Smooth muscle cell (in vitro differentiated cells): Measurements from ENCODE around the gene PFKFB2. TPM values are rescaled to one million over a fixed set of nuclear protein-coding genes. Genes with fewer than 3 reads are reported as not detected.

Experiments used
- DNase-seq: peaks from one replicate; lab custom pipeline; 2025; ENCODE audit not compliant: unreplicated experiment; lab: John Stamatoyannopoulos, UW
- H2AFZ ChIP-seq: fragments of 200-600 bp; sonication (generic); 2 replicates; pipeline ENCODE4 v1.6.0; 2016; ENCODE audit warnings: antibody characterized with exemption, low read depth, mild to moderate bottlenecking
- H3F3A ChIP-seq: fragments of 200-600 bp; sonication (generic); 2 replicates; pipeline ENCODE4 v1.6.0; 2017; ENCODE audit warnings: antibody characterized with exemption, low read depth
- H3K27ac ChIP-seq: fragments of 200-600 bp; sonication (generic); 2 replicates; pipeline ENCODE4 v1.5.1; 2016; ENCODE audit warnings: low read depth, mild to moderate bottlenecking
- H3K27me3 ChIP-seq: fragments of 200-600 bp; sonication (generic); 2 replicates; pipeline ENCODE4 v1.6.1; 2016; ENCODE audit warnings: low read depth, mild to moderate bottlenecking
- H3K36me3 ChIP-seq: fragments of 200-600 bp; sonication (generic); 2 replicates; pipeline ENCODE4 v1.5.1; 2016; ENCODE audit warnings: low read depth
- H3K4me1 ChIP-seq: fragments of 200-600 bp; sonication (generic); 2 replicates; pipeline ENCODE4 v1.5.1; 2016; ENCODE audit warnings: low read depth
- H3K4me2 ChIP-seq: fragments of 200-600 bp; sonication (generic); 2 replicates; pipeline ENCODE4 v1.6.0; 2016; ENCODE audit warnings: mild to moderate bottlenecking
- H3K4me3 ChIP-seq: fragments of 200-600 bp; sonication (generic); 2 replicates; pipeline ENCODE4 v1.5.1; 2016; ENCODE audit warnings: mild to moderate bottlenecking
- H3K79me2 ChIP-seq: fragments of 200-600 bp; sonication (generic); 2 replicates; pipeline ENCODE4 v1.6.0; 2016; ENCODE audit warnings: low read depth, mild to moderate bottlenecking
- H3K9ac ChIP-seq: fragments of 200-600 bp; sonication (generic); 2 replicates; pipeline ENCODE4 v1.6.0; 2016; ENCODE audit warnings: low read depth
- H3K9me3 ChIP-seq: fragments of 200-600 bp; sonication (generic); replicated peaks from 2 replicates; pipeline ENCODE4 v1.5.1; 2016; ENCODE audit warnings: low read depth
- H4K20me1 ChIP-seq: fragments of 200-600 bp; sonication (generic); 2 replicates; pipeline ENCODE4 v1.6.0; 2016; ENCODE audit warnings: low read depth
- CTCF ChIP-seq: fragments of 200-600 bp; sonication (generic); IDR thresholded peaks from 2 replicates; pipeline ENCODE4 v1.5.1; 2017; ENCODE audit warnings: borderline replicate concordance, mild to moderate bottlenecking, antibody characterized with exemption; ENCODE audit not compliant: insufficient read depth, poor library complexity, severe bottlenecking
- WGBS: methylation state at CpG from one replicate; pipeline ENCODE4 v1.1.7; 2016; ENCODE audit warnings: low lambda C conversion rate; 5-methylcytosine and 5-hydroxymethylcytosine counted together
- polyA plus RNA-seq: library from polyadenylated mRNA; unstranded; fragments of >200 nt; fragmentation: Nextera tagmentation; extraction: Ambion mirVana; gene quantifications from 2 replicates; pipeline ENCODE4 v1.2.1, GENCODE V29; 2016
- total RNA-seq: library from RNA; depleted of rRNA; stranded (reverse); fragments of >200 nt; gene quantifications from 2 replicates; pipeline ENCODE4 v1.2.3, GENCODE V29; 2014

The PFKFB2 gene
- total and polyA plus RNA-seq, 2 experiments from 2014 or later: 5.0 to 9.8 TPM

GRCh38 chr1:207015791-207016190, 37.3 kb upstream of the PFKFB2 start:
- Histone ChIP-seq H3K27me3 (no peaks in the 10 kb centered on the region), H3K4me3 (no peak overlapping the region), H2AFZ (no peak overlapping the region), H3K9ac (no peak overlapping the region), H3K36me3 (no peaks in the 10 kb centered on the region), H3K27ac (no peak overlapping the region), H3K79me2 (no peaks in the 10 kb centered on the region), H3K9me3 (no peaks in the 10 kb centered on the region), H4K20me1 (no peaks in the 10 kb centered on the region), H3K4me2 (no peak overlapping the region), H3F3A (no peaks in the 10 kb centered on the region), H3K4me1 (peaks cover 6% of the 10 kb centered on the region)
- DNase-seq: no peak
- no peak for TF ChIP-seq CTCF
- WGBS: 86% methylated on average over 3 of the region's 3 CpGs

DNA sequence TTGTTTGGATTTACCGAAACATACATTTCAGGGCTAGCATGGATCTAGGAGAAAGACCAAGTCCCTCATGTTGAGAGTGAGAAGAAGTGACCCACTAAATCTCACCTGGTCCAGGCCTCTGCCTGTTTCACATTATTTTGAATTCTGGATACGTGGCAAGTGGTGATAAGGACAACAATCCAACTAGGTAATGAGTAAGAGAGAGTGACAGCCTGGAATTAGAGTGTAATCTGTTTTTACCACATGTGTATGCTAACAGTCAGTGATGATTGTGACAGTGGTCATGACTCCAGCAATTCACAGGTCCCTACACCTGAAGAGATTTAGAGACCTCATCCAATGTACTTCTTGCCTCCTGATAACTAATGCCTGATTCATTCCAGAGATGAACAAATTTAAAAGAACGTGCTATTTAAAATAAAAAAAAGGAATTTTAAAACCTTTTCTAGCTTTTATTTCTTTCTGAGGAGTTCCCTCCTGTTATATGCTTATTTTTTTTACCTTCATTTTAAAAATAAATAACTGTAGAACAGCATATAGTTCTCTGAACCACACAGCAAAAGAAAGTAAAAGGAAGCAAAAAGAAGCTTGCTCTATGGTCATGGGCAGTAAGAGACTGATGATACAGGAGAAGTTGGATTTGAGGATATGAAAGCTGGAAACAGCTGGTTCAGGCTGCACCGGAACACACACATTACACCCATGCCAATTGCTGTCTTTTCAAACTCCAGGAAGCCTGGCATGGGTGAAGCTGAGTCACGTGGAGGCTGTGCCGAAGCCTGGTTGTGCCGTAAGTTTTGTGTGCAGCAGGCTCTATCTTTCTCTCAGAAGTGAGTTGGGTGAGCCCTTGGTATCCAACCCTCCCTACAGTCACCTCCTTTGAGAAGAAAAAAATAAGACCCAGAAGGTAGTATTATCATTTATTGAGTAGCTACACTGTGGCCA, 35.2 kb upstream of the PFKFB2 start:
- H3K4me2 ChIP-seq: no peak overlapping the region
- H3F3A ChIP-seq: no peaks in the 10 kb centered on the region
- H3K27ac ChIP-seq: no peak overlapping the region
- no peak for TF ChIP-seq CTCF
- no peak for DNase-seq
- no peaks in the 10 kb centered on the region for H3K27me3 ChIP-seq
- no peaks in the 10 kb centered on the region for H3K36me3 ChIP-seq
- no peaks in the 10 kb centered on the region for H3K9me3 ChIP-seq
- peaks cover 9% of the 10 kb centered on the region for H3K4me1 ChIP-seq
- H3K4me3 ChIP-seq: no peak overlapping the region
- no peaks in the 10 kb centered on the region for H3K79me2 ChIP-seq
- H3K9ac ChIP-seq: no peak overlapping the region
- no peak overlapping the region for H2AFZ ChIP-seq
- WGBS: 87% methylated on average over 7 of the region's 7 CpGs
- H4K20me1 ChIP-seq: no peaks in the 10 kb centered on the region

DNA sequence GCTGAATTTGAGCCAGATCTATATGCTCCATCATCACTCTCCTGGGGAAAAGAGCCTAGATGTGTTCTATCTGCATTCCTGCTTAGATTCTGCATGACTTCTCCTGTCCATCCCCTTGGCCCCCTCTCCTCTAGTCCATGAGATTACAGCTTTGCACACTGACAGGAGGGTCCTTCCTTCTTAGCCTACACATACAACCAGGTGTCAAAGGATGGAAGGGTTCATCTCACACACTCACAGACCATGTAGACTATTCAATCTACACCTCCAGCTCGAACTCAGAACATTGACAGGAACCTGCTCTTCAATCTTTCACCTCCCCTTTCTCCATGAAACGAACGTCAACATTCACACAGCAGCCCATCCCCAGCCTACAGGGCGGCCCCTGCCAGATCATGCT, 34.4 kb upstream of the PFKFB2 start:
- WGBS: 82% methylated on average over 4 of the region's 4 CpGs
- Histone ChIP-seq H3K27ac (no peak overlapping the region), H3K4me2 (no peak overlapping the region)

More for the DNA sequence above, 34.4 kb upstream of the PFKFB2 start:
- Histone ChIP-seq H3K9ac (no peak overlapping the region), H3F3A (no peaks in the 10 kb centered on the region), H3K36me3 (no peaks in the 10 kb centered on the region), H3K27me3 (no peaks in the 10 kb centered on the region), H3K9me3 (no peaks in the 10 kb centered on the region), H4K20me1 (no peaks in the 10 kb centered on the region), H3K4me1 (peaks cover 9% of the 10 kb centered on the region), H3K4me3 (no peak overlapping the region), H3K79me2 (no peaks in the 10 kb centered on the region), H2AFZ (no peak overlapping the region)
- TF ChIP-seq CTCF: no peak
- DNase-seq: no peak
